Activated CD4-positive, alpha-beta T cell treated with anti-CD3 and anti-CD28 coated beads, Interleukin-2, amount 10 ng/mL, durations not matched to agents 24 days and 14 days (primary cell): Measurements from ENCODE around the gene SMARCA4. TPM values are rescaled to one million over a fixed set of nuclear protein-coding genes. Genes with fewer than 3 reads are reported as not detected.

Experiments
- DNase-seq: peaks from one replicate; pipeline ENCODE4 v3.0.0; 2022
- H3K27ac Mint-ChIP-seq: one replicate; pipeline ENCODE4 v1.8.0; 2022; ENCODE audit warnings: mild to moderate bottlenecking, mixed read lengths
- H3K27me3 Mint-ChIP-seq: one replicate; pipeline ENCODE4 v1.8.0; 2022; ENCODE audit warnings: mixed read lengths
- H3K36me3 Mint-ChIP-seq: one replicate; pipeline ENCODE4 v1.8.0; 2022; ENCODE audit warnings: low read depth, mild to moderate bottlenecking, mixed read lengths
- H3K4me1 Mint-ChIP-seq: one replicate; pipeline ENCODE4 v1.8.0; 2021; ENCODE audit warnings: mixed read lengths
- H3K4me3 Mint-ChIP-seq: one replicate; pipeline ENCODE4 v1.8.0; 2022; ENCODE audit warnings: mild to moderate bottlenecking, moderate library complexity, mixed read lengths
- H3K9me3 Mint-ChIP-seq: one replicate; pipeline ENCODE4 v1.8.0; 2021; ENCODE audit warnings: mixed read lengths
- intact Hi-C: fragments of 100-400 bp; cut with micrococcal nuclease; formaldehyde crosslinking; loops from one replicate; pipeline ENCODE4 v1.15.1; 2023
- total RNA-seq: library from RNA; stranded (reverse); gene quantifications from 2 replicates; pipeline ENCODE4 v1.2.3, GENCODE V29; 2022

SMARCA4 gene
- 158 and 165 TPM in 2 replicates for total RNA-seq

DNA sequence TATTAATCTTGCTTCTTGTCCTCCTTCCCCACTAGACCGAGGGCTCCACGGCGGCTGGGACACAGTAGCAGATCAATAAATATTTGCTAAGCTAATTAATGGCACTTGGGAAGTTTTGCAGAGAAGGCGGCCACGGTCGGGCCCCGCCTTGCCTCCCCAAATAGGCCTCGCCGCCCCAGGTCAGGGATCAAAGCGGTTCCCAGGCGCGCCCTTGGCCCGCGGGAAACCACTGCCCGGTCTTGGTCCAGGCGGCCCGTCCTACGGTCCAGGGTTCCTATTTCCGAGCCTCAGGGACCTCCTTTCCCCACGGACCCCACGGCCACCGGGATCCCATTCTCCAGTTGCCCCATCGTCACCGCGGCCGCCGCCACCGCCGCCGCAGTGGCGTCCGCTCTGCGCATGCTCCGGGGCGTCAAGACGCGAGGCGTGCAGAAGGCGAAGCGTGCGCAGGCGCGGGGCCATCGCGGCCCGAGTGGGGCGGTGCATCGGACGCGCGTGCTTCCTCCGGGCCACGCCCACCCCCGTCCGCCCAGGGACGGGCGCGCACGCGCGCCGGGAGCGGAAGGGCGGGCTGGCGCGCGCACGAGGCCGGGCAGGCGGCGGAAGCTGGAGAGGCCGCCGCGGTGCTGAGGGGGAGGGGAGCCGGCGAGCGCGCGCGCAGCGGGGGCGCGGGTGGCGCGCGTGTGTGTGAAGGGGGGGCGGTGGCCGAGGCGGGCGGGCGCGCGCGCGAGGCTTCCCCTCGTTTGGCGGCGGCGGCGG lies at the start of gene SMARCA4:
Gene SMARCA4, plus strand, starts transcription at position 717 of the 759 bp plus-strand sequence. CDS start 23,122 bp downstream, outside the sequence.
- no peaks in the 10 kb centered on the region for H3K9me3 Mint-ChIP-seq
- H3K27me3 Mint-ChIP-seq = no peaks in the 10 kb centered on the region
- DNase-seq = peak; percentile 100
- H3K36me3 Mint-ChIP-seq = peaks cover 15% of the 10 kb centered on the region
- H3K4me1 Mint-ChIP-seq = peaks cover 36% of the 10 kb centered on the region
- H3K27ac Mint-ChIP-seq = peak within 1 kb of the TSS; percentile 93
- peak within 1 kb of the TSS; percentile 92 for H3K4me3 Mint-ChIP-seq
- intact Hi-C loops = loop anchor here (2.0 to 5.0 kb wide), 4 partner anchors 32 to 547 kb away; partner anchors contain the start of genes CARM1, TIMM29, YIPF2 and ZNF653

DNA sequence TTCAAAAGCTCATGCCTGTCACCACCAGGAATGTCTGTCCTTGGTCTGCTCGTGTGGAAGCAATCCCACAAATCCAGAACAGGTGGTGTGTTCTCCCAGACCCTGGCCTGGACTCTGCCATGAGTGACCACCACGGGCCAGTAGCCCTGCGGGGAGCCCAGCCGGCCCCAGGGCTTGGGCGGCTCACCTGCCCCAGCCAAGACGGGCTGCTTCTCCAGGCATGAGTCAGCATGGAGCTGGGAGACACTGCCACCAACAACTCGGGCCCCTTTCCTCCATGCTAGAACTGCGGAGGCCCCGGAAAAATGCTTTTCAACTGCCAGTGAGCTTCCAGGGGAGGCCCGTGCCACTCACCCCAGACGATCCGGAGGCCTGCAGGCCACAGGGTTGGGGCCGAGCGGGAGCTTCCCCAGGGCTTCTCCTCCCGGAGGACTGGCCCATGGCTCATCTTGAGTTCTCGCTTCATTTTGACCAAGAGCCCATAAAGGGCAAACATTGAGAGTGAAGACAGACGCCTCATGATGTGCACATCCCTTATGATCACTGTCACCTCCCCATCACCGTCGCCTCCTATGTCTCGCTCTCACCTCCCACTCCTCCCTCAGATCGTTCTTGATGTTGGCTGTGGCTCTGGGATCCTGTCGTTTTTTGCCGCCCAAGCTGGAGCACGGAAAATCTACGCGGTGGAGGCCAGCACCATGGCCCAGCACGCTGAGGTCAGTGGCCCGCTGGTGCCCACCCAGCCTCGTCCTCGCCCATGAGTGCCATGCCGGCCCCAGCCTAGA lies 49.1 kb upstream of the SMARCA4 start:
- Mint-ChIP-seq H3K27ac (no peak overlapping the region), H3K36me3 (peaks cover 23% of the 10 kb centered on the region), H3K9me3 (no peaks in the 10 kb centered on the region), H3K27me3 (no peaks in the 10 kb centered on the region), H3K4me3 (no peak overlapping the region), H3K4me1 (no peaks in the 10 kb centered on the region)
- DNase-seq = no peak
- intact Hi-C loops = no loop called here

DNA sequence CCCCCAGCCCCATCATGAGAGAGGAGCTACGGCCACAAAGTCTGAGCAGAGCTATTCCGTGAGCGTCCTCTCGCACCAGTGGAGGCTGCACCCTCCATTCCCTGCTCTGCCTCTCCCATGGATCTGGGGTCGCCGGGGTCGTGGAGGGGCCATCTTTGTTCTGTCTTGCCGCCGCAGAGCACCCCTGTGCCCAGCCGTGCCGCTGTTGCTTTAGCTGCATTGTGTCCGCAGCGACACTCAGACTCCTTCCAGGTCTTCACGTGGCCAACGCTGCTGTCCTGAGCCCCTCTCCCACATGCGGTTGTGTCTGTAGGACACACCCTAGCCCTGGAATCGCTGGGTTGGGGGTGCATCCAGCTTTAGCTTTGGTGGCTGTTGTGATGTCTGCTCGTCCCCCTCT lies 48.2 kb upstream of the SMARCA4 start:
- H3K36me3 Mint-ChIP-seq = peaks cover 24% of the 10 kb centered on the region
- H3K9me3 Mint-ChIP-seq = no peaks in the 10 kb centered on the region
- H3K4me1 Mint-ChIP-seq = no peaks in the 10 kb centered on the region
- H3K4me3 Mint-ChIP-seq = no peak overlapping the region
- DNase-seq = no peak
- H3K27me3 Mint-ChIP-seq = no peaks in the 10 kb centered on the region
- intact Hi-C loops = no loop called here
- no peak overlapping the region for H3K27ac Mint-ChIP-seq

DNA sequence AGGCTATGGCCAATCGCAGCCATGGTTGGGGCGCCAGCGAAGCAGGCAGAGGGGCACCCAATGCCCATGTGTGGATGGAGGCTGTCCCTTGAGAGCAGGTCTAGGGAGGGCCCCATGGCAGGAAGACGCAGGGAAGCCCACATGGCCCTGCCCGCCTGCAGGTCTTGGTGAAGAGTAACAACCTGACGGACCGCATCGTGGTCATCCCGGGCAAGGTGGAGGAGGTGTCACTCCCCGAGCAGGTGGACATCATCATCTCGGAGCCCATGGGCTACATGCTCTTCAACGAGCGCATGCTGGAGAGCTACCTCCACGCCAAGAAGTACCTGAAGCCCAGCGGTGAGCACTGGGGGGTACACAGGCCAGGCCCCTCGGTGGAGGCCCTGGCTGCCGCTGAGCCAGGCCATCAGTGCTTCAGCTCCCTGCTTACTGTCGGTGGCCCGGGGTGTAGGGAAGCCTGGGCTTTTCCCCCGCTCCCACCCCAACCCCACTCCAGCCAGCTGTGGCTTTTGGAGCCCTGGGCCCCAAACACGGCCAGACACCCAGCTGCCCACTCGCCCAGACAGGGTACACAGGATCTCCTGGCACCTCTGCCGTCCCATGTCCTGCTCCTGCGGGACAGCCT lies 47.0 kb upstream of the SMARCA4 start:
- no peaks in the 10 kb centered on the region for H3K27me3 Mint-ChIP-seq
- DNase-seq = no peak
- no peak overlapping the region for H3K27ac Mint-ChIP-seq
- no peak overlapping the region for H3K4me3 Mint-ChIP-seq
- peaks cover 18% of the 10 kb centered on the region for H3K36me3 Mint-ChIP-seq
- intact Hi-C loops = no loop called here
- no peaks in the 10 kb centered on the region for H3K4me1 Mint-ChIP-seq
- H3K9me3 Mint-ChIP-seq = no peaks in the 10 kb centered on the region

DNA sequence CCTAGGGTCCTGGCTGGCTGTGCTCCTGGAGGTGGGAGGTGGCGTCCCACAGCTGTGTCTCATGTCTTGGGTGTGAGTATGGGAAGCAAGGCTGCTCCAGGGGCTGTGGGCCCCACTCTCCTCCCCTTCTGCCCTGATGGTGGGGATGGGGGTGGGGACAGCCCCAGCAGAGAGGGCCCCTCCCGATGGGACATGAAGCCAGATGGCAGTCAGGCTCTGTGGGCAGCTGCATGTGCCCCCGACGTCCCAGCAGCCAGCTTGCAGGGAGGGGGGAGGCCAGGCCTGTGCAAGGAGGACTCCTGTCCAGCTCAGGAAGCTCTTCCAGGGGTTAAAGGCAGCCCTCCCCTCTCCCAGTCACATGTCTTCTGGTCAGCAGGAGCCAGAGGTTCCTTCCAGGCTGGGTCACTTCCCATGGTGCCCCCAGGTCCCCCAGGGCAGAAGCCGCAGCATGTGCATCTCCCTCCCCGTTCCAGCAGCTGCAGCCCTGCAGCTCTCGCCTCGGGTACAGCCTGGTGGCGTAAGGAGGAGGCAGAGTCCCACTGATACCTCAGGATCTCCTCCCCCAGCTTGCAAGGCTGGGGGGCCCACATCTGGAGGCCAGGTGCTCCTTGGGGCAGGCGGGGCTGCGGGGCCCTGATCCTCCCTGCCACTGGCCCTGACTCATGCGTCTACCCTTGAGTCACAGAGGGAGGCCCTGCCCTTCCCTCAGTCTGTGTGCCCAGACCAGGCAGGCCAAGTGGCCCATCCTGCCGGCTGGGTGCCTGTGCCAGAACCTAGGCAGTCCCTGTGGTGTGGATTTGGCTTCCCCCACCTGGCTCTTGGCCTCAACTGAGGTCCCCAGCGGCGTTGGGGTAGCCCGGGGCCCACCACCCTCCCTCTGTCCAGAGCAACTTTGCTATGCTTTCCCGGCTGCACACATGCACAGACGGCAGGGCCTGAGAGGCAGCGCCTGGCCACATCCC lies 45.4 kb upstream of the SMARCA4 start:
- Mint-ChIP-seq H3K4me3 (no peak overlapping the region), H3K4me1 (no peaks in the 10 kb centered on the region), H3K27me3 (no peaks in the 10 kb centered on the region), H3K9me3 (no peaks in the 10 kb centered on the region), H3K27ac (no peak overlapping the region), H3K36me3 (peaks cover 14% of the 10 kb centered on the region)
- intact Hi-C loops = no loop called here
- no peak for DNase-seq

DNA sequence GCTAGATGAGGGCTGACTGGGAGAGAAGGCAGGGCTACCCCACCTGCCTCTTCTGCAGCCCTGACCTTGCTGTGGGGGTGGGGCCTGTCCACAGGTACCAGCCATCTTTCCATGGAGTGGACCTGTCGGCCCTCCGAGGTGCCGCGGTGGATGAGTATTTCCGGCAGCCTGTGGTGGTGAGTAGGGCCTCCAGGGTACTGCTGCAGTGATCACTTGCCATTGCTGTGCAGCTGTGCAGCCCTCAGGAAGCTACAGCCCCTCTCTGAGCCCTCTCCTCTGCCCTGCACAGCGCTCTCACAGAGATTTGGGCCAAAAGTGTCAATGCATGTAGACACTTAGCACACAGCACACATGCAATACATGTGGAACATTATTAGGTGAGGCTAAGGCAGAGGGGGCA lies 44.2 kb upstream of the SMARCA4 start:
- Mint-ChIP-seq H3K4me3 (no peak overlapping the region), H3K27me3 (no peaks in the 10 kb centered on the region), H3K27ac (no peak overlapping the region), H3K9me3 (no peaks in the 10 kb centered on the region), H3K4me1 (no peaks in the 10 kb centered on the region), H3K36me3 (peaks cover 18% of the 10 kb centered on the region)
- intact Hi-C loops = no loop called here
- DNase-seq = no peak

DNA sequence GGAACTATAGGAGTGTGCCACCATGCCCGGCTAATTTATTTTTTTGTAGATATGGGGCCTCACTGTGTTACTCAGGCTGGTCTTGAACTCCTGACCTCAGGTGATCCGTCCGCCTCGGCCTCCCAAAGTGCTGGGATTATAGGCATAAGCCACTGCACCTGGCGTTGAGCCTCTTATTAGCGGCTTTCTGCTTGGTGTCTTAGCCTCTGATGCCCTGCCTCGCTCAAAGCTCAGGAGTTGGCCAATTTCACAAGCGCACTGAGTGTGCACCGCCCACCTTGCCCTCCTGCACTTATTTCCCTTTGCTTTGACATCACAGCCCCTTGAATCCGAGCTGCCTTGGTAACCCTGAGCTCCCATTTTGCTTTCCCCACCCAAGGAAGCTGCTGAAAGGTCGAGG lies 42.5 kb upstream of the SMARCA4 start:
- no peak for DNase-seq
- Mint-ChIP-seq H3K4me1 (no peaks in the 10 kb centered on the region), H3K9me3 (no peaks in the 10 kb centered on the region), H3K4me3 (no peak overlapping the region), H3K27me3 (no peaks in the 10 kb centered on the region), H3K27ac (no peak overlapping the region), H3K36me3 (peaks cover 23% of the 10 kb centered on the region)
- intact Hi-C loops = no loop called here

DNA sequence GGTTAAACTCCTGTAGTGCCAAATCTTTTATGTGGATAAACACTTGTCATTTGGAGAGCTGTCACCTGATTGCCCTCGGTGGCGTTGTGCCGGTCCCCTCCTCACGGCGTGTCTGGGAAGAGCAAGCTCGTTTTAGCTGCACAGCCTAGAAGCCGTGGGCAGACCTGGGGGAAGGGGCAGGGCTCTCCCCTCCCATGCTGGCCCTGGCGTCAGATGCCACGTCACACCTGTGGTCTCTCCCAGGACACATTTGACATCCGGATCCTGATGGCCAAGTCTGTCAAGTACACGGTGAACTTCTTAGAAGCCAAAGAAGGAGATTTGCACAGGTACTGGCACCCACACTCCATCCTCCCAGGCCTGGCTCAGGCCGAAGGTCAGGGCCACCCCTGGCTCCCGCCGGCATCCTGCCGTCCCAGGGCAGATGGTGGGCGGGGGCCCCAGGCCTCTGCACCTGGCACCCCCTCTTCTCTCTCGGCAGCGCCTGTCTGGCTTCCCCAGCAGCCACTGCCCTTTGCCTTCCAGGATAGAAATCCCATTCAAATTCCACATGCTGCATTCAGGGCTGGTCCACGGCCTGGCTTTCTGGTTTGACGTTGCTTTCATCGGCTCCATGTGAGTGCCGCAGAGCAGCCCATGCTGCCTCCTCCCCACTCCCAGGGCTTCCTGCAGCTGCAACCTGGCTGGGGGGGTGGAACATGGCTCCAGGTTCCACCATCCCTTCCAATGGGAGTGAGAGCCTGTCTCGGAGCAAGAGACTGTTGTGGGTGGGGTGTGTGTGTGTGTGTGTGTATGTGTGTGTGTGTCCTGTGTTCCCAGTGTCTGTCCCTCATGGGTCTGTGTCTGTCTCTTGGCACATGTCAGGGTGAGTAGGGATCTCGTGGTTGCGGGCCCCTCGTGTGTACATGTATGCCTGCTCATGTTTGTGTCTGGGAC lies 41.2 kb upstream of the SMARCA4 start:
- H3K4me3 Mint-ChIP-seq = no peak overlapping the region
- no peak for DNase-seq
- peaks cover 27% of the 10 kb centered on the region for H3K36me3 Mint-ChIP-seq
- no peak overlapping the region for H3K27ac Mint-ChIP-seq
- H3K9me3 Mint-ChIP-seq = no peaks in the 10 kb centered on the region
- H3K27me3 Mint-ChIP-seq = no peaks in the 10 kb centered on the region
- H3K4me1 Mint-ChIP-seq = no peaks in the 10 kb centered on the region
- intact Hi-C loops = no loop called here

DNA sequence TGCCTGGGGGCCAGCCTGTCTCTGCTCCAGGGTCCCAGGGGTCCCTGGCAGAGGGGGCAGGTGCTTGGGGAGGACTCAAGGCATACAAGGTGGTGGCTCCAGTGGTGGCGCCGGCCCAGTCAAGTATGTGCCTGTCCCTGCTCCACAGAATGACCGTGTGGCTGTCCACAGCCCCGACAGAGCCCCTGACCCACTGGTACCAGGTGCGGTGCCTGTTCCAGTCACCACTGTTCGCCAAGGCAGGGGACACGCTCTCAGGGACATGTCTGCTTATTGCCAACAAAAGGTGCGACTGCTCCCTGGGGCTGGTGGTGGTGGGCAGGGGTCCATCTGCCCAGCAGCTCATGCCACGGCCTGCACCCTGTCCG lies 40.6 kb upstream of the SMARCA4 start:
- Mint-ChIP-seq H3K9me3 (no peaks in the 10 kb centered on the region), H3K4me3 (no peak overlapping the region), H3K36me3 (peaks cover 29% of the 10 kb centered on the region), H3K27me3 (no peaks in the 10 kb centered on the region), H3K4me1 (no peaks in the 10 kb centered on the region), H3K27ac (no peak overlapping the region)
- no peak for DNase-seq
- intact Hi-C loops = no loop called here

DNA sequence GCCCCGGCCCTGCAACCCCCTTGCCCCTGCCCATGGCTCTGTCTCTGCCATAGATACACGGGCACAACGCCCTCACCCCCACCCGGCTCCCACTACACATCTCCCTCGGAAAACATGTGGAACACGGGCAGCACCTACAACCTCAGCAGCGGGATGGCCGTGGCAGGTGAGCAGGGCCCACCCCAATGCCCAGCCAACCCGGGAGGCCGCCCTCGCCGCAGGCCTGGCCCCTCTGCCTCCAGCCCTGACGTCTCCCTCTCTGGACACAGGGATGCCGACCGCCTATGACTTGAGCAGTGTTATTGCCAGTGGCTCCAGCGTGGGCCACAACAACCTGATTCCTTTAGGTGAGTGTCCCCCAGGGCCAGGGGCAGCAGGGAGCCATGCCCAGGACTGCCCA lies 40.0 kb upstream of the SMARCA4 start:
- Mint-ChIP-seq H3K27me3 (no peaks in the 10 kb centered on the region), H3K36me3 (peaks cover 27% of the 10 kb centered on the region), H3K4me1 (no peaks in the 10 kb centered on the region), H3K9me3 (no peaks in the 10 kb centered on the region), H3K27ac (no peak overlapping the region), H3K4me3 (no peak overlapping the region)
- DNase-seq = no peak
- intact Hi-C loops = no loop called here

DNA sequence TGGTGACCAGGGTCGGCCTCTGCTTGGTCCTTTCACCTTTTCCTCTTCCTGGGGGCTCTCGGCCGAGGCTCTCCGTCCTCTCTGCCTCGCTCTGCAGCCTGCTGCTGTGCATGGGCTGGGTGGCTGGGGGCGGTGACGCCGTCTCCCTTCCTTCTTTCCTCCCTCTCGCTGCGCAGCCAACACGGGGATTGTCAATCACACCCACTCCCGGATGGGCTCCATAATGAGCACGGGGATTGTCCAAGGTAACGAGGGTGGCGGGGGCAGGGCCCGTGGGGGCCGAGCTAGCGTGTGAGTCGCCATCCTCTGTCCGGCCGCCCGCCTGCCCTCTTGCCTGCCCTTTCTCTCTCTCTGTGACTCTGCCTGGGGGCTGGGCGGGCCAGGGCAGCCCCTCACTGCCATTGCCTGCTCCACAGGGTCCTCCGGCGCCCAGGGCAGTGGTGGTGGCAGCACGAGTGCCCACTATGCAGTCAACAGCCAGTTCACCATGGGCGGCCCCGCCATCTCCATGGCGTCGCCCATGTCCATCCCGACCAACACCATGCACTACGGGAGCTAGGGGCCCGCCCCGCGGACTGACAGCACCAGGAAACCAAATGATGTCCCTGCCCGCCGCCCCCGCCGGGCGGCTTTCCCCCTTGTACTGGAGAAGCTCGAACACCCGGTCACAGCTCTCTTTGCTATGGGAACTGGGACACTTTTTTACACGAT lies 39.5 kb upstream of the SMARCA4 start:
- Mint-ChIP-seq H3K27me3 (no peaks in the 10 kb centered on the region), H3K4me3 (no peak overlapping the region), H3K27ac (peak overlapping the region; percentile 53), H3K36me3 (peaks cover 26% of the 10 kb centered on the region), H3K9me3 (no peaks in the 10 kb centered on the region), H3K4me1 (no peaks in the 10 kb centered on the region)
- intact Hi-C loops = no loop called here
- no peak for DNase-seq
